Adrenal gland (tissue), 12 donors: ENCODE data around the gene ACP4. TPM values are rescaled to one million over a fixed set of nuclear protein-coding genes. Genes with fewer than 3 reads are reported as not detected.

Source experiments
- DNase-seq, 7 donors: peaks; one replicate each; pipeline ENCODE4 v3.0.0-alpha.2; 2019 to 2020
- H3K27ac ChIP-seq, 5 donors: fragments of 200-600 bp; sonication (generic) in 4 of 5; 1 replicate in 3 of 5; 2 replicates in 2 of 5; pipeline versions ENCODE4 v1.5.1 to v1.8.0; 2016 to 2020; ENCODE audit warnings: mild to moderate bottlenecking in 1 of 5
- H3K27me3 ChIP-seq: fragments of 200-600 bp; 2 replicates; pipeline ENCODE4 v1.8.0; 2021
- H3K36me3 ChIP-seq, 2 donors: fragments of 200-600 bp; replicated peaks in 1 of 2; 1 replicate in 1 of 2; 2 replicates in 1 of 2; pipeline versions ENCODE4 v1.5.1 to v1.8.0; 2018 to 2022
- H3K4me1 ChIP-seq, 2 donors: fragments of 200-600 bp; replicated peaks in 1 of 2; 1 replicate in 1 of 2; 2 replicates in 1 of 2; pipeline versions ENCODE4 v1.5.1 to v1.8.0; 2018 to 2021
- H3K4me3 ChIP-seq, 4 donors: fragments of 200-600 bp; sonication (generic) in 3 of 4; one replicate each; pipeline ENCODE4 v1.5.1; 2016 to 2018
- H3K9me3 ChIP-seq, 3 donors: fragments of 200-600 bp; sonication (generic) in 1 of 3; replicated peaks in 1 of 3; 1 replicate in 2 of 3; 2 replicates in 1 of 3; pipeline versions ENCODE4 v1.5.1 to v1.8.0; 2016 to 2021
- CTCF ChIP-seq, 6 experiments: fragments of 450-650 bp in 4 of 6; fragments of 200-600 bp in 2 of 6; sonication (generic) in 1 of 6; IDR thresholded peaks; 1 replicate in 5 of 6; 2 replicates in 1 of 6; pipeline versions ENCODE4 v1.5.1 to v1.8.0; 2016 to 2021; ENCODE audit warnings: antibody characterized with exemption in 6 of 6, mild to moderate bottlenecking in 2 of 6, moderate library complexity in 1 of 6
- POLR2A ChIP-seq, 2 donors: fragments of 450-650 bp; IDR thresholded peaks; one replicate each; pipeline ENCODE4 v1.6.1; 2017; ENCODE audit warnings: antibody characterized with exemption in 2 of 2, mild to moderate bottlenecking in 2 of 2, moderate library complexity in 1 of 2
- WGBS, 4 donors: extraction: QIAGEN DNeasy Blood & Tissue Kit in 2 of 4; methylation state at CpG; one replicate each; pipeline versions ENCODE4 v1.1.5 to v1.1.7; 2013 to 2017; 5-methylcytosine and 5-hydroxymethylcytosine counted together
- intact Hi-C, 2 donors: fragments of 100-400 bp; cut with DNase I; formaldehyde crosslinking; loops; one replicate each; pipeline versions ENCODE4 v1.14.1 to v1.15.0; 2022 to 2023
- polyA plus RNA-seq, 3 donors: library from polyadenylated mRNA; stranded (reverse); fragments of 200-250 nt in 2 of 3; fragments of 350-450 nt in 1 of 3; fragmentation: Illumina TruSeq in 1 of 3; extraction: RNeasy Lipid Tissue Mini Kit (QIAGEN cat#74804) in 1 of 3; gene quantifications; one replicate each; pipeline ENCODE4 v1.2.3, GENCODE V29; 2013 to 2014
- total RNA-seq, 9 donors: library from RNA; depleted of rRNA in 4 of 9; stranded (reverse); fragments of >200 nt in 4 of 9; fragments of 120-200 nt in 1 of 9; fragmentation: NEBNext Ultra II Directional in 1 of 9; extraction: Animal tissue kit (Norgen Biotek cat#: 25700) in 1 of 9; gene quantifications; one replicate each; pipeline versions ENCODE4 v1.1.0 to v1.2.4, GENCODE V29; 2013 to 2023
- donor health status: healthy with polysubstance abuse.
- donor health status: Bipolar disorder and iron deficiency.
- donor health status: DM: yes; HTN: yes; CAD: no.
- donor health status: DM: no; HTN: no; CAD: no.
- donor health status: DM: no; HTN: no; CAD: no.
- donor health status: DM: yes; HTN: yes; CAD: no.

Gene ACP4
- total and polyA plus RNA-seq, 12 donors = not detected

DNA sequence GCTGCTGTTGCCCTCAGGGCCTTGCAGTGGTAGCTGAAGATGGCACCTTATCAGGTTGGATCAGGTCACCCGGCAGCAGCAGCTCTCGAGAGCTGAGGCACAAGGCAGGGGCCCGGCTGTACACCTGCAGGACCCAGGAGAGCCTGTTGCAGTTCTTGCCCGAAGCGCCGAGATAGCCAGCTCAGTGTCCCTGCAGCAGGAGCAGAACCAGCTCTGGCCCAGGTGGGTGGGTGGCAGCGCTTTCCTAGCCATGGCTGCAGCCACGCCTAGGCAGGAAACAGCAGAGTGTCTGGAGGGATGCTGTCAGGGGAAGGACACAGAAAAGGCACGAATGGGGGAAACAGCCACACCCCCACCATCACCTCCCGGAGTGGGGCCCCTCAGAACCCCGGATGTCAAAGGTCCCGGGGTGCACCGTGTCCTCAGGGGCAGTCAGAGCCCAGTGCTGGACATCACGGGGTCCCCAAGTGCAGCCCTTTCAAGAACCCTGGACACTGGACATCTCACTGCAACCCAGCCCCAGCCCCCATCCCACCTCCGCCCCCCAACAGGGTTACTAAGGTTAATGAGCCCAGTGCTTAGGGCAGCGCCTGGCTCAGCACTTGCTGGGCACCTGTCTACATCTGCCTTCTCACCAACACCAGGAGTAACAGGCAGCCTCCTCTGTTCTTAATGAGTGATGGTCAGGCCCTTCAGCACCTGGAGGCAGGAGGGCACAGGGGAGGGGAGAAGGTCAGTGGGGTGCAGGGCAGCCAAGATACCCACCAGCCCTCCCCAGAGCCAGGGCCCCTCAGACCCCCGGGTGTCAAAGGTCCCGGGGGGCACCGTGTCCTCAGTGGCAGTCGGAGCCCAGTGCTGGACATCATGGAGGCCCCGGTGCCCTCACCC lies 8.7 kb downstream of the ACP4 start:
- Histone ChIP-seq H3K9me3 (no peaks in the 10 kb centered on the region), H3K4me1 (peaks cover 11 to 23% of the 10 kb centered on the region in 2 donors), H3K27me3 (no peaks in the 10 kb centered on the region), H3K4me3 (no peak overlapping the region), H3K36me3 (peaks cover 0 to 24% of the 10 kb centered on the region in 2 donors), H3K27ac (peak overlapping the region in 1 of 5 donors; percentile 34)
- WGBS, 4 donors = 63 to 83% (median 78%) methylated on average over 5 to 21 of the region's 21 CpGs
- intact Hi-C loops = loop anchor here in 1 of 2 donors (10.0 kb wide), 1 partner anchor 116 kb away; the partner anchor contains the start of gene KLK4
- TF ChIP-seq POLR2A (IDR thresholded peaks at IDR 0.05) (no peak), CTCF (IDR thresholded peaks at IDR 0.05) (no peak)
- DNase-seq = peak in 1 of 7 donors; percentile 62

GRCh38 chr19:50799547-50799851 lies 9.3 kb downstream of the ACP4 start:
- H3K27ac ChIP-seq = no peak overlapping the region
- DNase-seq = no peak
- H3K4me1 ChIP-seq = peaks cover 13 to 23% of the 10 kb centered on the region in 2 donors
- TF ChIP-seq POLR2A (IDR thresholded peaks at IDR 0.05) (no peak), CTCF (IDR thresholded peaks at IDR 0.05) (no peak)
- no peaks in the 10 kb centered on the region for H3K9me3 ChIP-seq
- H3K4me3 ChIP-seq = no peak overlapping the region
- WGBS, 4 donors = 73 to 100% (median 80%) methylated on average over 1 to 3 of the region's 3 CpGs
- no peaks in the 10 kb centered on the region for H3K27me3 ChIP-seq
- H3K36me3 ChIP-seq = peaks cover 0 to 24% of the 10 kb centered on the region in 2 donors
- intact Hi-C loops = loop anchor here in 1 of 2 donors (10.0 kb wide), 1 partner anchor 115 kb away; the partner anchor contains the start of gene KLK4

- Histone ChIP-seq H3K4me3 (no peak overlapping the region), H3K27ac (no peak overlapping the region), H3K36me3 (peaks cover 0 to 24% of the 10 kb centered on the region in 2 donors), H3K4me1 (peaks cover 13 to 27% of the 10 kb centered on the region in 2 donors), H3K9me3 (no peaks in the 10 kb centered on the region), H3K27me3 (no peaks in the 10 kb centered on the region)
- 83 to 93% (median 90%) methylated on average over 8 of the region's 8 CpGs for WGBS, 4 donors
- intact Hi-C loops = no loop called here
- no peak for DNase-seq
- no peak for TF ChIP-seq POLR2A (IDR thresholded peaks at IDR 0.05)
- TF ChIP-seq CTCF (IDR thresholded peaks at IDR 0.05) = no peak
These were observed 10.9 kb downstream of the ACP4 start for GRCh38 chr19:50801107-50801506.

- H3K36me3 ChIP-seq = peaks cover 0 to 11% of the 10 kb centered on the region in 2 donors
- H3K27ac ChIP-seq = peak overlapping the region; percentile 73 to 98 (median 95)
- intact Hi-C loops = no loop called here
These were observed 13.6 kb downstream of the ACP4 start for GRCh38 chr19:50803633-50804419.

More at GRCh38 chr19:50803633-50804419, 13.6 kb downstream of the ACP4 start:
- H3K4me1 ChIP-seq = peaks cover 13 to 22% of the 10 kb centered on the region in 2 donors
- TF ChIP-seq CTCF (IDR thresholded peaks at IDR 0.05) (no peak), POLR2A (IDR thresholded peaks at IDR 0.05) (no peak)
- WGBS, 4 donors = 0 to 1% (median 1%) methylated on average over 20 to 40 of the region's 40 CpGs
- peak overlapping the region; percentile 54 to 93 (median 75) for H3K4me3 ChIP-seq
- H3K27me3 ChIP-seq = no peaks in the 10 kb centered on the region
- no peaks in the 10 kb centered on the region for H3K9me3 ChIP-seq
- no peak for DNase-seq
